Chondrocyte (in vitro differentiated cells): ENCODE measurements around the gene SLC5A3. TPM values are rescaled to one million over a fixed set of nuclear protein-coding genes. Genes with fewer than 3 reads are reported as not detected.

Source experiments
- DNase-seq: peaks from one replicate; pipeline ENCODE4 v3.0.0; 2021; ENCODE audit warnings: mixed read lengths, low spot score
- H3K27ac Mint-ChIP-seq: one replicate; pipeline ENCODE4 v1.8.0; 2021; ENCODE audit warnings: mild to moderate bottlenecking, moderate library complexity, mixed read lengths; ENCODE audit not compliant: unreplicated experiment
- H3K27me3 Mint-ChIP-seq: 2 replicates; pipeline ENCODE4 v1.8.0; 2021; ENCODE audit warnings: low read depth, mixed read lengths
- H3K36me3 Mint-ChIP-seq: 2 replicates; pipeline ENCODE4 v1.8.0; 2021; ENCODE audit warnings: low read depth, mixed read lengths
- H3K4me1 Mint-ChIP-seq: 2 replicates; pipeline ENCODE4 v1.8.0; 2021; ENCODE audit warnings: low read depth, mild to moderate bottlenecking, mixed read lengths
- H3K4me3 Mint-ChIP-seq: one replicate; pipeline ENCODE4 v1.8.0; 2021; ENCODE audit warnings: mild to moderate bottlenecking, moderate library complexity, mixed read lengths; ENCODE audit not compliant: unreplicated experiment
- H3K9me3 Mint-ChIP-seq: 2 replicates; pipeline ENCODE4 v1.8.0; 2021; ENCODE audit warnings: low read depth, mixed read lengths
- CTCF ChIP-seq: fragments of 200-600 bp; sonication (generic); IDR thresholded peaks from 2 replicates; pipeline ENCODE4 v1.5.0; 2021; ENCODE audit warnings: antibody characterized with exemption, mild to moderate bottlenecking, moderate library complexity
- total RNA-seq: library from RNA; stranded (reverse); gene quantifications from 3 replicates; pipeline ENCODE4 v1.2.1, GENCODE V29; 2021

SLC5A3 gene
- total RNA-seq, 1 donor from 2014 or later: 47.6 TPM

- H3K4me1 Mint-ChIP-seq: peaks cover 24% of the 10 kb centered on the region
- H3K36me3 Mint-ChIP-seq: peaks cover 1% of the 10 kb centered on the region
- no peaks in the 10 kb centered on the region for H3K27me3 Mint-ChIP-seq
- DNase-seq: no peak
- H3K4me3 Mint-ChIP-seq: no peak overlapping the region
- H3K9me3 Mint-ChIP-seq: no peaks in the 10 kb centered on the region
- TF ChIP-seq CTCF: no peak
- no peak overlapping the region for H3K27ac Mint-ChIP-seq
Observed at GRCh38 chr21:34115160-34115559, 41.8 kb downstream of the SLC5A3 start.

DNA sequence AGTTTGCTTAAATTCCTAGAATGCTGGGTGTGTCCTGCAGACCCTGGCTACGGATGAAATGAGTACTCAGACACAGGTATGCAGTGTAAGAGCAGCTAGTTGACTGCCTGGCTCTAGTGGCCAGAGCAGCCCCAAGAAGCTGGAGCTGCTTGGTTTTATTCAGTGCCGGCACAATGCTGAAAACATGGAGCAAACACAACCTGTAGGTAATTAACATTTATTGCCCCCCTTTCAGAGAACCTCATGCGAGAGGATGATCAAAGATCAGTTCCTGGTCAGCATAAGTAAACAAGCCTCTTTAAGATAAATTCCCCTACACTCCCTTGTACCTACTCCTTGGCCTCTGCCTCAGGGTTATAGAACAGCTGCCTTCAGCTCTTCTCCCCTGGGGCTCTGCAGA, 43.2 kb downstream of the SLC5A3 start:
- H3K4me3 Mint-ChIP-seq: no peak overlapping the region
- H3K9me3 Mint-ChIP-seq: no peaks in the 10 kb centered on the region
- H3K4me1 Mint-ChIP-seq: peaks cover 31% of the 10 kb centered on the region
- DNase-seq: no peak
- no peak for TF ChIP-seq CTCF
- no peaks in the 10 kb centered on the region for H3K27me3 Mint-ChIP-seq
- H3K36me3 Mint-ChIP-seq: peaks cover 1% of the 10 kb centered on the region
- H3K27ac Mint-ChIP-seq: no peak overlapping the region

DNA sequence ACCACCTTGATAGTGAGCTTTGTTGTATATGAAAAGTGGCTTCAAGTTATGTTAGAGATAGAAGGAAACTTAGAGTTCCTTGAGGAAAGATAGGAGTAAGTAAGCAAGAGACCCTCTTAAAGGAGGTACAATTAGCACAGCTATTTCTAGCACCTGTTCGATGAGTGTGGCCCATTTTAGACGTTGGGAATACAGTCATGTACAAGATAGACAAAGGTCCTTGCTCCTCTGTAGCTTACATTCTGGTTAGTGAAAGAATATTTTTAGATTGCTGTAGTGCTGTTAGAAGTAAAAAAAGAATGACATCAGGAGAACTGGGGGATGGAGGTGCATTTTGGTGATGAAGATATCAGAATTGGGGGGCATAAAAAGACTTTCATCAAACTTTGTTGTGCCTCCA, 47.5 kb downstream of the SLC5A3 start:
- no peak for DNase-seq
- Mint-ChIP-seq H3K36me3 (peaks cover 6% of the 10 kb centered on the region), H3K27me3 (no peaks in the 10 kb centered on the region), H3K9me3 (peaks cover 4% of the 10 kb centered on the region), H3K27ac (no peak overlapping the region), H3K4me1 (peaks cover 35% of the 10 kb centered on the region), H3K4me3 (no peak overlapping the region)
- TF ChIP-seq CTCF: no peak

- TF ChIP-seq CTCF: no peak
- DNase-seq: no peak
- Mint-ChIP-seq H3K4me1 (peaks cover 42% of the 10 kb centered on the region), H3K27ac (no peak overlapping the region), H3K36me3 (peaks cover 6% of the 10 kb centered on the region), H3K9me3 (peaks cover 4% of the 10 kb centered on the region), H3K27me3 (no peaks in the 10 kb centered on the region), H3K4me3 (no peak overlapping the region)
Observed at GRCh38 chr21:34122047-34122446, 48.7 kb downstream of the SLC5A3 start.

Other genes starting within 250 kb of the SLC5A3 start
- gene ATP5PO, start 157.8 kb upstream of the SLC5A3 start, total RNA-seq: 129 to 131 TPM (median 131 TPM) in 3 replicates
- 102 to 106 TPM (median 104 TPM) in 3 replicates for gene MRPS6, start within 50 bp of the SLC5A3 start, total RNA-seq